Measurements from ENCODE around the gene CKAP2L.

CKAP2L gene

DNA sequence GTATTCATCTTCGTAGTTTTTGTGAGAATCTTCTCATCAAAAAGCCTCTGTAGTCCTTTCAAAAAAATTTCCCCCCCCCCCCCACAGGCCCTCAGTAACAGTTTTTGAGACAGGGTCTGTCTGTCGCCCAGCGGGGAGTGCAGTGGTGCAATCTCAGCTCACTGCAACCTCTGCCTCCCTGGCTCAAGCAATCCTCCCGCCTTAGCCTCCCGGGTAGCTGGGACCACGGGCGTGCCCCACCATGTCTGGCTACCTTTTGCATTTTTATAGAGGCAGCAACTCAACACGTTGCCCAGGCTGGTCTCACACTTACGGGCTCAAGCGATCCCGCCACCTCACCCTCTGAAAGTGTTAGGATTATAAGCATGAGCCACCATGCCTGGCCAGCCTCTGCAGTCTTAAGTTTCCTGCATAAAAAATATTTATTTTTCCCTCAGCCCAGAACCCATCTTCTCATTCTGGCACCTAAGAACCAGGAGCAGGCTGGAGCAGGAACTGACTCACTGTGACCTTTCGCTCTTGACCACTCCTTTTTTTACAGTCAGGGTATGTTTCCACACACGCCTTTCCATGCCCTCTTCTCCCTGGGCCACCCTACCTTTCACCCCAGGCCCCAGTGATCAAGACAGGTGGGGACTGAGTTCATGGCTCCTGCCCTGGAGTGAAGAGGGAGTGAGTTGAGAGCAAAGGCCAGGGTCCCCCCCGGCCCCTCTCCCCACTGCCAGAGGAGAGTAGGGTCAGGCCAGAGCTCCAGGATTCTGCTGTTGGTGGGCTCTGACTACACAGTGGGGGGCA is 76.1 kb downstream of the CKAP2L start:
- TF ChIP-seq TAF1 (IDR thresholded peaks at IDR 0.05; ENCODE audit: low read depth, low read length) = no peak
- no peak for TF ChIP-seq POLR2A (IDR thresholded peaks at IDR 0.05; ENCODE audit: low read depth, low read length)
- TF ChIP-seq POLR2AphosphoS5 (IDR thresholded peaks at IDR 0.05; ENCODE audit: low read depth, low read length) = no peak
- TF ChIP-seq PAX5 (IDR thresholded peaks at IDR 0.05; ENCODE audit: insufficient read depth, low read length, severe bottlenecking) = no peak
- no peak for TF ChIP-seq POU2F2 (IDR thresholded peaks at IDR 0.05; ENCODE audit: low read depth, low read length)
- no peak for TF ChIP-seq SPI1 (IDR thresholded peaks at IDR 0.05; ENCODE audit: low read depth, low read length)
- DNase-seq (ENCODE audit: insufficient read length, low spot score) (no peak), FAIRE-seq (no peak)

DNA sequence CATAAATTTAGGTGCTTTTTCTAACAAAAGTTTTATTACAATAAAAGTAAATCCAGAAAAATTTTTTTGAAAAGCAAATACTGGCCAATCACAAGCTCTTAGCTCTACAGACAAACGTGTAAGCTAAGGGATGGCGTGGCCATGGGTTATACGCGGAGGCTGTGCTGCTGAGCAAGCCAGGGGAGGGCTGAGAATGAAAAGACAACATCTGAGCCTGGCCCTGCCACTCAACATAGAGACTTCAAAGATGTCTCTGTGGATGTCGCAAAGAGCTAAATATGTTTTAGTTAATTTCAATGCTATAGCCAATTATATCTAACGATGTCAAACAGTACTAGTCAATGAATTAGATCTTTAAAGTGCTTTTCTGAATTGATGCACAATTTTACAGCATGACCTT is 76.9 kb downstream of the CKAP2L start:
- no peak for DNase-seq (ENCODE audit: insufficient read length, low spot score)
- TF ChIP-seq SPI1 (IDR thresholded peaks at IDR 0.05; ENCODE audit: low read depth, low read length) (no peak), TAF1 (IDR thresholded peaks at IDR 0.05; ENCODE audit: low read depth, low read length) (no peak), POU2F2 (IDR thresholded peaks at IDR 0.05; ENCODE audit: low read depth, low read length) (no peak), PAX5 (IDR thresholded peaks at IDR 0.05; ENCODE audit: insufficient read depth, low read length, severe bottlenecking) (no peak), POLR2A (IDR thresholded peaks at IDR 0.05; ENCODE audit: low read depth, low read length) (no peak), POLR2AphosphoS5 (IDR thresholded peaks at IDR 0.05; ENCODE audit: low read depth, low read length) (no peak)
- FAIRE-seq = no peak
